ENCODE data around the gene PSMD13.
"Not testable (repeated sequence)": the region's sequence is repeated elsewhere in the genome, so short reads cannot be mapped to it uniquely, and the experiment has no call there.

Gene PSMD13

GRCh38 chr11:278001-278951 is 41.5 kb downstream of the PSMD13 start, which contains the start of gene NLRP6:
Gene NLRP6 (plus strand): TSS chr11:278407. CDS start chr11:278570, 163 bp downstream.
- no peak for DNase-seq

- DNase-seq, result no peak
Measured at GRCh38 chr11:279040-279965, 42.5 kb downstream of the PSMD13 start.

- DNase-seq, result peak in 1 of 2 donors; percentile 22
Measured at GRCh38 chr11:279966-280705, 43.4 kb downstream of the PSMD13 start.

DNA sequence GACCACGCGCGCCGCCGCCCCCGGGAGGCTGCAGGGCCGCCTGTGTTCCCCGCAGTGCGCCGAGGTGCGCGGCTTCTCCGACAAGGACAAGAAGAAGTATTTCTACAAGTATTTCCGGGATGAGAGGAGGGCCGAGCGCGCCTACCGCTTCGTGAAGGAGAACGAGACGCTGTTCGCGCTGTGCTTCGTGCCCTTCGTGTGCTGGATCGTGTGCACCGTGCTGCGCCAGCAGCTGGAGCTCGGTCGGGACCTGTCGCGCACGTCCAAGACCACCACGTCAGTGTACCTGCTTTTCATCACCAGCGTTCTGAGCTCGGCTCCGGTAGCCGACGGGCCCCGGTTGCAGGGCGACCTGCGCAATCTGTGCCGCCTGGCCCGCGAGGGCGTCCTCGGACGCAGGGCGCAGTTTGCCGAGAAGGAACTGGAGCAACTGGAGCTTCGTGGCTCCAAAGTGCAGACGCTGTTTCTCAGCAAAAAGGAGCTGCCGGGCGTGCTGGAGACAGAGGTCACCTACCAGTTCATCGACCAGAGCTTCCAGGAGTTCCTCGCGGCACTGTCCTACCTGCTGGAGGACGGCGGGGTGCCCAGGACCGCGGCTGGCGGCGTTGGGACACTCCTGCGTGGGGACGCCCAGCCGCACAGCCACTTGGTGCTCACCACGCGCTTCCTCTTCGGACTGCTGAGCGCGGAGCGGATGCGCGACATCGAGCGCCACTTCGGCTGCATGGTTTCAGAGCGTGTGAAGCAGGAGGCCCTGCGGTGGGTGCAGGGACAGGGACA is 44.1 kb downstream of the PSMD13 start:
- no peak for DNase-seq

DNA sequence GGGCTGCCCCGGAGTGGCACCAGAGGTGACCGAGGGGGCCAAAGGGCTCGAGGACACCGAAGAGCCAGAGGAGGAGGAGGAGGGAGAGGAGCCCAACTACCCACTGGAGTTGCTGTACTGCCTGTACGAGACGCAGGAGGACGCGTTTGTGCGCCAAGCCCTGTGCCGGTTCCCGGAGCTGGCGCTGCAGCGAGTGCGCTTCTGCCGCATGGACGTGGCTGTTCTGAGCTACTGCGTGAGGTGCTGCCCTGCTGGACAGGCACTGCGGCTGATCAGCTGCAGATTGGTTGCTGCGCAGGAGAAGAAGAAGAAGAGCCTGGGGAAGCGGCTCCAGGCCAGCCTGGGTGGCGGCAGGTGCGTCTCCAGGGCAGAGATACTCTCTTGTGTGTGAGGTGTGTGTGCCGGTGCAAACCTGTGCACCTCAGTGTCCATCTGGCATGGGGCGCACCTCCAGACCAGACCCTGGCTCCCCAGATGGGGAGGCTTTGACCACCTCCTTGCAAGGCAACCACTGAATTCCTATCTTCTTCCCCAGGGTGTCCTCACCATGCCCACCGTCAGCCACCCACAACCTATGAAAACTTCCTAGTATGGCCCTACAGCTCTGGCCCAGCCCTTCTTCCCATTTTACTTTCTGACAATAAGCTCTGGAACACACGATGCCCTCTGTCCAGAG is 44.8 kb downstream of the PSMD13 start:
- no peak for DNase-seq

DNA sequence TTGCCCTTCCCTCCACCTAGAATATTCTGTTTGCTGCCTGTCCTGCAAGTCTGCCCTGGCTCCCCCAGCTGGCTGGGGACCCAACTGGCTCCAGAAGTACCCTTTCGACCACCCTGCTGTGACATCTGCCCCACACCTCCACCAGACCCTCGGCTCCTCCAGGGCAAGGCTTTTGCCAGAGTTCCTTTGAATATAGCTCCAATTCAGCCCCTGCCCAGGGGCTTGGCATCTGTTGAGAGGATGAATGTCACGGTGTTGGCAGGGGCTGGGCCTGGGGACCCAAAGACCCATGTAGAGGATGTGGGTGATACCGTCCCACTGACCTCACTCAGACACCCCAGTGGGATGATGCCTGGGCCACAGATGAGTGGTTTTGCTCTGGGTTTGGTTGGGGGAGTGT is 45.4 kb downstream of the PSMD13 start:
- DNase-seq, result no peak

- DNase-seq, result no peak
Measured at GRCh38 chr11:282630-283360, 46.0 kb downstream of the PSMD13 start.

GRCh38 chr11:283405-284104 is 46.8 kb downstream of the PSMD13 start:
- no peak for DNase-seq

- DNase-seq, result no peak
Measured at GRCh38 chr11:284105-285020, 47.6 kb downstream of the PSMD13 start.

DNA sequence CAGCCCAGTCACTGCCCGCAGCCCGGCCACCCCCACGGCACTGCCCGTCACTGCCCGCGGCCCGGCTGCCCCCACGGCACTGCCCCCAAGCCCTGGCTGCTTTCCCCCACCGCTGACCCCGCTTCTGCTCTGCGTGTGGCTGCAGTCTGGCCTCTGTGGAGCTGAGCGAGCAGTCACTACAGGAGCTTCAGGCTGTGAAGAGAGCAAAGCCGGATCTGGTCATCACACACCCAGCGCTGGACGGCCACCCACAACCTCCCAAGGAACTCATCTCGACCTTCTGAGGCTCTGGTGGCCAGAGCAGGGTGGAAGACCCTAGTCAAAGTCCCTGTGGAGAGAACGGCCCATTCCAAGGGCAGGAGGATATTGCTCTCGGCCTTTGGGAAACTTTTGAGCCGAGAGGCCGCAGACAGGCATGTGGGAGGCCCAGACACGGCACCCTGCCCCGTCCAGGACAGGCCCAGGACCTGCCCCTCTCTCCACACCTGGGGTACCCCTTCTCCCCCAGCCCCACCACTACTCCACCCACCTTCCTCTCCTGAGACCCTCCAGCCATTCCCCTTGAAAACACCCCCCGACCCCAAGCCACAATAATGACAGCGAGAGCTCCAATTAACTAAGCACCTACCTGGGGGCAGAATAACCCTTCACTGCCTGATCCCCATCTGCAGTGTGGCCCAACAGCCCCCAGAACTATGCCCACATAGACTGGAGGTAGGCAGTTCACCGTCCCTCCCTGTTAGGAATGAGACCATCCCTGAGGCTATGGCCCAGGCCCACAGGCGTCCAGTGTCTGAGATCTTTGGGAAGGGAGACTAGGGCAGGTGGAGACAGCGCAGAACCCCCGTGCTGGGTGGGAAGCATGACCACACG is 48.5 kb downstream of the PSMD13 start:
- DNase-seq, result no peak

GRCh38 chr11:285894-286220 is 49.1 kb downstream of the PSMD13 start:
- DNase-seq, result no peak

- DNase-seq, result not testable (repeated sequence)
Measured at GRCh38 chr11:286977-287820, 50.4 kb downstream of the PSMD13 start.

- peak in 1 of 2 donors; percentile 23 for DNase-seq
Measured at GRCh38 chr11:287821-288477, 51.2 kb downstream of the PSMD13 start.

DNA sequence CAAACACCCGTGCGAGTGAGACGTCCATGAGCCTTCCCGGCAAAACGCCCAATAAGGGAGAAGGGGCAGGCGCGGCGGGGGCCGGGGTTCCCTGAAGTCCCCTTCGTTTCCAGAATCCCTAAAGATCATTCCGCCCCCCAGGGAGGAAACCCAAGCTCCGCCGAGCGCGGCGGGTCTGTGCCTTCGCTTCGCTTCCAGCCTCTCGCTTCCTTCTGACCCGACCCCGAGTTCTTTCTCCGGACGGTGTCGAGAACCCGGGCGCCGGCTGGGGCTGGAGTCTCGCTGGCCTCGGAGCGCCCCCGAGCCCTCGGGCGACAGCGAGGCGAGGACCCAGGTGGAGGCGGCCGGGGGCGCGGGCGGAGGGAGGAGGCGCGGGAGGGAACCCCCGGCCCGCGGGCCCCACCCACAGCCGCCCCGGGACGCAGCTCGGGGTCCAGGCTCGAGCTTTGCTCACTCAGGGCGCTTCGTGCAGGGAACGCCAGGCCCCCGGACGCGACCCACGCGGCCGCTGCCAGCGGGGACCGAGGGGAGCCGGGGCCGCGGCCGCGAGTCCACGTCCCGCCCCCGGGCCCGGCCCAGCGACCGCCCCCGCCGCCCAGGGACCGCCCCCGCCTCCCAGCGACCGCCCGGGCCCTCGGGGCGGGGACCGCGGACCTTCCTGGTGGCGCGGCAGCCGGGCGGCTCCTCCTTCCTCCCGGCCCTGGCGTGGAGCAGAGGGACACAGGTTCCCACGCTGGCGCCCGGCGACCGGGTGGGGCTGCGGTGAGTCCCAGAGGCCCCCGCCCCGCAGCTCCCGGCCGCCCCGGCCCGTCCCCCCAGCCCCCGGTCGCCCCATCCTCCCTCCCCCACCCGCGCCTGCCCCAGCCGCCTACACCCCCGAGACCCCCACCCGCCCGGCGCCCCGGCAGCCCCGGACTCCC is 52.0 kb downstream of the PSMD13 start, which contains the start of gene PGGHG:
PGGHG (plus strand) TSS at position 649 of the 920 bp plus-strand sequence. CDS start 691 bp downstream, outside the sequence.
- peak in 1 of 2 donors; percentile 34 for DNase-seq

- DNase-seq, result no peak
Measured at GRCh38 chr11:289398-289711, 52.6 kb downstream of the PSMD13 start.

All from stimulated activated CD4-positive, alpha-beta T cell treated with anti-CD3 and anti-CD28 coated beads, Interleukin-2, amount 100 ng/mL, for 48 hours (primary cell).